ENCODE data around the gene IQSEC2. TPM values are rescaled to one million over a fixed set of nuclear protein-coding genes. Genes with fewer than 3 reads are reported as not detected.
A peak's percentile ranks its signal among the peaks of the same experiment; 100 is the strongest.

The IQSEC2 gene
- total and polyA plus RNA-seq, 4 donors = 9.0 to 24.6 (median 17.4) TPM

- 1 to 4% methylated on average over 12 to 54 of the region's 56 CpGs for WGBS, 2 donors
- H3K4me1 ChIP-seq (ENCODE audit: control insufficient read depth in 5 of 5, insufficient read depth in 5 of 5, low read length in 5 of 5) = peaks cover 0 to 13% (median 2%) of the 10 kb centered on the region in 5 donors
- H3K4me3 ChIP-seq = peak overlapping the region; percentile 44
- H3K9me3 ChIP-seq (ENCODE audit: control insufficient read depth in 4 of 4, insufficient read depth in 3 of 4, low read length in 3 of 4) = peaks cover 0 to 6% (median 0%) of the 10 kb centered on the region in 4 donors
- H3K27ac ChIP-seq (ENCODE audit: low read depth in 1 of 2, low read length in 1 of 2) = no peak overlapping the region
- TF ChIP-seq CTCF (IDR thresholded peaks at IDR 0.05; ENCODE audit: control extremely low read depth, extremely low read depth) = no peak
- ATAC-seq (ENCODE audit: insufficient read depth, low FRiP score) = peak; percentile 20
- H3K9ac ChIP-seq (ENCODE audit: insufficient read depth in 1 of 2, low read length in 2 of 2) = no peak overlapping the region
- DNase-seq = no peak
- no peaks in the 10 kb centered on the region for H3K36me3 ChIP-seq (ENCODE audit: control insufficient read depth in 4 of 4, insufficient read depth in 4 of 4, low read length in 4 of 4)
- H3K27me3 ChIP-seq (ENCODE audit: control insufficient read depth in 3 of 3, insufficient read depth in 3 of 3, low read length in 2 of 3) = peaks cover 0 to 71% (median 65%) of the 10 kb centered on the region in 3 donors
These were observed 40.0 kb upstream of the IQSEC2 start for GRCh38 chrX:53321230-53321942.

DNA sequence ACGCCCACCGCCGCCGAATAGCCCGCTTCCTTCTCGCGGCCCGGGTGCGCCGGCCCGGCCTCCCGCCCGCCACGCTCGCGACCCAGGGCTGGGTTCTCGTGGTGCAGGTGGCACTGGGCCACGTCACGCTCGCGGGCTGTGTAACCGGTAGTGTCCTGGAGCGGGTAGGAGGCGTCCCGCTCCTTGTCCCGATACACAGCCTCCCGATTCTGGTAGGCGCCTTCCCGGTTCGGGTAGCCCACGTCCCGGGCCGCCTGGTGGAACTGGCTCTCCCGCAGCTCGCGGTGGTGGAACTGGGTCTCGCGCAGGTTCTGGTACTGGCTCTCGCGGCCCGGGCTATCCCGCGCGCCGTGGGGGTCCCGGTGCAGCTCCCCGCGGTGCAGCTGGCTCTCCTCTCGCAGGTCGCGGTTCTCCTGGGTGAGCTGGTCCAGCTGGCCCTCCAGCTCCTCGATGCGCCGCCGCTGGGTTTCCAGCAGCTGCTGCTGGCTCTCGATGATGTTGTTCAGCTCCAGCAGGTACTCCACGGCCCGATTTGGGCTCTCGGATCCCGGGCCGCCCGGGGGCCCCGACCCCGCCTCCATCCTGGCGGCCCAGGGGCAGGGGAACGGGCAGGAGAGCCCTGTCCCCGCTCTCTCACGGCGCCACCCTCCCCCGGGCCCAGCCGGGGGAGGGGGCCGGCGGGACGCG, 39.3 kb upstream of the IQSEC2 start:
- DNase-seq (peak in 2 of 3 donors; percentile 6 to 14), ATAC-seq (ENCODE audit: insufficient read depth, low FRiP score) (peak; percentile 13)
- peaks cover 0 to 64% (median 59%) of the 10 kb centered on the region in 3 donors for H3K27me3 ChIP-seq (ENCODE audit: control insufficient read depth in 3 of 3, insufficient read depth in 3 of 3, low read length in 2 of 3)
- H3K9ac ChIP-seq (ENCODE audit: insufficient read depth in 1 of 2, low read length in 2 of 2) = no peak overlapping the region
- H3K36me3 ChIP-seq (ENCODE audit: control insufficient read depth in 4 of 4, insufficient read depth in 4 of 4, low read length in 4 of 4) = no peaks in the 10 kb centered on the region
- H3K27ac ChIP-seq (ENCODE audit: low read depth in 1 of 2, low read length in 1 of 2) = no peak overlapping the region
- 0 to 5% methylated on average over 25 to 75 of the region's 75 CpGs for WGBS, 2 donors
- H3K4me3 ChIP-seq = peak overlapping the region; percentile 44
- TF ChIP-seq CTCF (IDR thresholded peaks at IDR 0.05; ENCODE audit: control extremely low read depth, extremely low read depth) = no peak
- peaks cover 0 to 18% (median 2%) of the 10 kb centered on the region in 5 donors for H3K4me1 ChIP-seq (ENCODE audit: control insufficient read depth in 5 of 5, insufficient read depth in 5 of 5, low read length in 5 of 5)
- peaks cover 0 to 6% (median 0%) of the 10 kb centered on the region in 4 donors for H3K9me3 ChIP-seq (ENCODE audit: control insufficient read depth in 4 of 4, insufficient read depth in 3 of 4, low read length in 3 of 4)

- H3K9ac ChIP-seq (ENCODE audit: insufficient read depth in 1 of 2, low read length in 2 of 2) = no peak overlapping the region
- H3K27ac ChIP-seq (ENCODE audit: low read depth in 1 of 2, low read length in 1 of 2) = no peak overlapping the region
- ATAC-seq (ENCODE audit: insufficient read depth, low FRiP score) (no peak), DNase-seq (no peak)
- H3K36me3 ChIP-seq (ENCODE audit: control insufficient read depth in 4 of 4, insufficient read depth in 4 of 4, low read length in 4 of 4) = no peaks in the 10 kb centered on the region
- peaks cover 0 to 6% (median 0%) of the 10 kb centered on the region in 4 donors for H3K9me3 ChIP-seq (ENCODE audit: control insufficient read depth in 4 of 4, insufficient read depth in 3 of 4, low read length in 3 of 4)
- 5 to 9% methylated on average over 17 to 32 of the region's 32 CpGs for WGBS, 2 donors
- TF ChIP-seq CTCF (IDR thresholded peaks at IDR 0.05; ENCODE audit: control extremely low read depth, extremely low read depth) = no peak
- peaks cover 0 to 56% (median 52%) of the 10 kb centered on the region in 3 donors for H3K27me3 ChIP-seq (ENCODE audit: control insufficient read depth in 3 of 3, insufficient read depth in 3 of 3, low read length in 2 of 3)
- H3K4me1 ChIP-seq (ENCODE audit: control insufficient read depth in 5 of 5, insufficient read depth in 5 of 5, low read length in 5 of 5) = peaks cover 0 to 18% (median 2%) of the 10 kb centered on the region in 5 donors
- peak overlapping the region; percentile 44 for H3K4me3 ChIP-seq
These were observed 38.5 kb upstream of the IQSEC2 start for GRCh38 chrX:53319614-53320542.
